CD4-positive, alpha-beta T cell (primary cell): ENCODE data around the gene DEFB126. TPM values are rescaled to one million over a fixed set of nuclear protein-coding genes. Genes with fewer than 3 reads are reported as not detected.

Source experiments
- ATAC-seq: fragments of 200-7000 bp; cut with Tn5 transposase; one replicate; pipeline ENCODE4 v1.10.0; 2022; ENCODE audit warnings: mild to moderate bottlenecking; ENCODE audit not compliant: poor library complexity
- CTCF ChIA-PET: fragments of 350-600 bp; sonication (Branson Sonifier 250); formaldehyde crosslinking; loops from one replicate; lab custom pipeline; 2021; ENCODE audit warnings: antibody characterized with exemption, inconsistent platforms; lab: Charles Lee
- POLR2A ChIA-PET: fragments of 350-600 bp; sonication (Branson Sonifier 250); formaldehyde crosslinking; loops from one replicate; lab custom pipeline; 2021; ENCODE audit warnings: antibody characterized with exemption, inconsistent platforms; lab: Charles Lee
- DNase-seq, 14 experiments: peaks; one replicate each; pipeline ENCODE4 v3.0.0-alpha.2; 2013 to 2020; ENCODE audit warnings: mixed read lengths in 2 of 14
- H3K27ac ChIP-seq, 2 donors: one replicate each; pipeline versions ENCODE4 v1.5.1 to v1.7.0; 2013; ENCODE audit warnings: low read length in 2 of 2, low read depth in 1 of 2, mild to moderate bottlenecking in 1 of 2
- H3K27me3 ChIP-seq, 2 experiments: 1 replicate in 1 of 2; 2 replicates in 1 of 2; pipeline versions ENCODE4 v1.6.1 to v1.7.0; 2013; ENCODE audit warnings: low read length in 2 of 2, control low read depth in 1 of 2, mild to moderate bottlenecking in 1 of 2, moderate library complexity in 1 of 2; ENCODE audit not compliant: insufficient read depth in 2 of 2, control insufficient read depth in 1 of 2
- H3K36me3 ChIP-seq: one replicate; pipeline ENCODE4 v1.6.1; 2013; ENCODE audit warnings: low read length, control low read depth; ENCODE audit not compliant: insufficient read depth
- H3K4me1 ChIP-seq: one replicate; pipeline ENCODE4 v1.6.1; 2013; ENCODE audit warnings: low read length, control low read depth; ENCODE audit not compliant: insufficient read depth
- H3K4me3 ChIP-seq: one replicate; pipeline ENCODE4 v1.5.1; 2013; ENCODE audit warnings: mild to moderate bottlenecking, low read length, moderate library complexity
- H3K9me3 ChIP-seq, 2 experiments: 1 replicate in 1 of 2; 2 replicates in 1 of 2; pipeline versions ENCODE4 v1.6.1 to v1.7.0; 2013; ENCODE audit warnings: low read length in 2 of 2, mild to moderate bottlenecking in 2 of 2, control low read depth in 1 of 2, moderate library complexity in 1 of 2; ENCODE audit not compliant: control insufficient read depth in 1 of 2, insufficient read depth in 1 of 2
- H3K27ac Mint-ChIP-seq: one replicate; pipeline ENCODE4 v1.8.0; 2020; ENCODE audit warnings: mixed read lengths
- H3K27me3 Mint-ChIP-seq: one replicate; pipeline ENCODE4 v1.8.0; 2021; ENCODE audit warnings: mixed read lengths
- H3K36me3 Mint-ChIP-seq: one replicate; pipeline ENCODE4 v1.8.0; 2021; ENCODE audit warnings: low read depth, mixed read lengths
- H3K4me1 Mint-ChIP-seq: one replicate; pipeline ENCODE4 v1.8.0; 2021; ENCODE audit warnings: low read depth, mixed read lengths
- H3K4me3 Mint-ChIP-seq: one replicate; pipeline ENCODE4 v1.8.0; 2020; ENCODE audit warnings: mild to moderate bottlenecking, mixed read lengths
- H3K9me3 Mint-ChIP-seq: one replicate; pipeline ENCODE4 v1.8.0; 2020; ENCODE audit warnings: mixed read lengths
- intact Hi-C, 2 experiments: fragments of 100-400 bp; cut with DNase I in 1 of 2; cut with micrococcal nuclease in 1 of 2; formaldehyde crosslinking; loops; one replicate each; pipeline versions ENCODE4 v1.15.1 to v1.9.0; 2023 to 2025; cut with DNase I, micrococcal nuclease
- total RNA-seq, 174 experiments: library from RNA in 2 of 174; stranded (reverse) in 2 of 174; gene quantifications; one replicate each; pipeline ENCODE4 v1.2.3 and lab custom pipeline; 2021 to 2026
- TF ChIP-seq, protein P1 (sequence below): fragments of 200-600 bp; IDR thresholded peaks from one replicate; pipeline ENCODE4 v1.8.0; 2022; ENCODE audit warnings: antibody characterized with exemption, mild to moderate bottlenecking

The DEFB126 gene
- total RNA-seq, 2 experiments from 2014 or later = not detected

DNA sequence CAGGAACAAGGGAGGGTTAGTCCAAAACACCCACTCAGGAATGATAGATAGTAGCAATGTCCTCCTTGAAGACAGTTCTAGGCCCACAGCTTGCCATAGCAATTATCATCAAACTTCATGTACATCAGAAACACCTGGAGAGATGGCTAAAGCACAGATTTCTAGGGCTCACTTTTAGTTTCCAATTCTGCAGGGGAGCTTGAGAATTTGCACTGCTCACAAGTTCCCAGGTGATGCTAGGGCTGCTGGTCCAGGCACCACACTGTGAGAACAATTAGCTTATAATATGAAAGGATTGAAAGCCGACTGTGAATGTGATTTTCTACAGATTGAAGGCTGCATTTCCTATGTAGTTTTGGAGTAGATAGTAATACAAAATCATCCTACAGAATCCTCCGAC lies 3.5 kb downstream of the DEFB126 start:
- H3K27me3 ChIP-seq = peaks cover 10 to 23% of the 10 kb centered on the region in 2 experiments
- H3K27ac ChIP-seq = no peak overlapping the region
- intact Hi-C loops = no loop called here
- Mint-ChIP-seq H3K4me3 (no peak overlapping the region), H3K9me3 (no peaks in the 10 kb centered on the region), H3K27me3 (peaks cover 58% of the 10 kb centered on the region), H3K4me1 (no peaks in the 10 kb centered on the region), H3K36me3 (no peaks in the 10 kb centered on the region), H3K27ac (no peak overlapping the region)
- TF ChIP-seq, protein P1, sequence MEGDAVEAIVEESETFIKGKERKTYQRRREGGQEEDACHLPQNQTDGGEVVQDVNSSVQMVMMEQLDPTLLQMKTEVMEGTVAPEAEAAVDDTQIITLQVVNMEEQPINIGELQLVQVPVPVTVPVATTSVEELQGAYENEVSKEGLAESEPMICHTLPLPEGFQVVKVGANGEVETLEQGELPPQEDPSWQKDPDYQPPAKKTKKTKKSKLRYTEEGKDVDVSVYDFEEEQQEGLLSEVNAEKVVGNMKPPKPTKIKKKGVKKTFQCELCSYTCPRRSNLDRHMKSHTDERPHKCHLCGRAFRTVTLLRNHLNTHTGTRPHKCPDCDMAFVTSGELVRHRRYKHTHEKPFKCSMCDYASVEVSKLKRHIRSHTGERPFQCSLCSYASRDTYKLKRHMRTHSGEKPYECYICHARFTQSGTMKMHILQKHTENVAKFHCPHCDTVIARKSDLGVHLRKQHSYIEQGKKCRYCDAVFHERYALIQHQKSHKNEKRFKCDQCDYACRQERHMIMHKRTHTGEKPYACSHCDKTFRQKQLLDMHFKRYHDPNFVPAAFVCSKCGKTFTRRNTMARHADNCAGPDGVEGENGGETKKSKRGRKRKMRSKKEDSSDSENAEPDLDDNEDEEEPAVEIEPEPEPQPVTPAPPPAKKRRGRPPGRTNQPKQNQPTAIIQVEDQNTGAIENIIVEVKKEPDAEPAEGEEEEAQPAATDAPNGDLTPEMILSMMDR = no peak
- no peak for DNase-seq
- H3K4me3 ChIP-seq = no peak overlapping the region
- POLR2A ChIA-PET = no interaction called here
- no peak for ATAC-seq
- CTCF ChIA-PET = no interaction called here
- H3K9me3 ChIP-seq = no peaks in the 10 kb centered on the region
- H3K4me1 ChIP-seq = no peaks in the 10 kb centered on the region
- no peaks in the 10 kb centered on the region for H3K36me3 ChIP-seq

DNA sequence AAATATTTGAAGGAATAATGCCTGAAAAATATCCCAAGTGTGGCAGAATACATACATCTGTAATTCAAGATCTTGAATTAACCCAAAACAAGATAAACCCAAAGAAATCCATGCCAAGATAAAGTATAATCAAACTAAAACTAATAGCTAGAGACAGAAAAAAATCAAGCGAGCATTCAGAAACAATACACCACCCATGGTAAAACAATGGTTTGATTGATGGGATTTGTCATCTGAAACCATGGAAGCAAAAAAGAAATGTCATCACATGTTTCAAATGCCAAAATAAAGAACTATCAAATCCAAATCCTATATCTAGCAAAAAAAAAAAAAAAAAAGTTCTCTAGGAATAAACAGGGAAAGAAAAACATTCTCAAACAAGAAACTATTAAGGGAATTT lies 9.7 kb downstream of the DEFB126 start:
- Mint-ChIP-seq H3K4me3 (no peak overlapping the region), H3K4me1 (no peaks in the 10 kb centered on the region), H3K27me3 (peaks cover 58% of the 10 kb centered on the region), H3K9me3 (no peaks in the 10 kb centered on the region), H3K36me3 (no peaks in the 10 kb centered on the region), H3K27ac (no peak overlapping the region)
- TF ChIP-seq, protein P1 = no peak
- CTCF ChIA-PET = no interaction called here
- Histone ChIP-seq H3K4me1 (no peaks in the 10 kb centered on the region), H3K36me3 (no peaks in the 10 kb centered on the region), H3K4me3 (no peak overlapping the region), H3K27ac (no peak overlapping the region), H3K9me3 (no peaks in the 10 kb centered on the region), H3K27me3 (peaks cover under 1 to 4% of the 10 kb centered on the region in 2 experiments)
- POLR2A ChIA-PET = no interaction called here
- ATAC-seq (no peak), DNase-seq (no peak)
- intact Hi-C loops = no loop called here

DNA sequence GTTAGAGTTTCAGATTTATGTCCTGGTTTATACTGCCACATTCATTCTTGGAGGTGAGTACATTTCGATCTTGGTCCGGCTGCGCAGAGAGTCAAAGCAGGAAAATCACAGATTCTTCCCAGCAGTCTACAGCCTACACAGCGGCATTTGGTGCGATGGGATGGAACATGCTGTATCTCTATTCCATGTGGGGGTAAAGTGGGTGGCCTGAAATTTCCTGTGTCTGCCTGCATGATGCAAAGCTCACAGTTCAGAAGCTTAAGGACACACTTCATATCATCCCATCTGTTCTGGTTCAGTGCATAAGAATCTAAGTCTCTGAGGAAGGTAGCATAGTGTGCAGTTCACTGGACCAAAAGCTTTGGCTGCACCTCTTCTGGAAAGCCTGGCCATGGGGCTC lies 14.8 kb downstream of the DEFB126 start, which contains the start of gene DEFB127:
DEFB127 (plus strand) TSS at position 301 of the 400 bp plus-strand sequence; CDS start at position 392, 91 bp downstream.
- Histone ChIP-seq H3K4me3 (no peak within 1 kb of the TSS), H3K27ac (no peak within 1 kb of the TSS), H3K36me3 (no peaks in the 10 kb centered on the region), H3K27me3 (peaks cover 5 to 24% of the 10 kb centered on the region in 2 experiments), H3K4me1 (no peaks in the 10 kb centered on the region), H3K9me3 (no peaks in the 10 kb centered on the region)
- Mint-ChIP-seq H3K4me1 (no peaks in the 10 kb centered on the region), H3K27me3 (peaks cover 62% of the 10 kb centered on the region), H3K9me3 (no peaks in the 10 kb centered on the region), H3K27ac (no peak within 1 kb of the TSS), H3K4me3 (no peak within 1 kb of the TSS), H3K36me3 (no peaks in the 10 kb centered on the region)
- intact Hi-C loops = no loop called here
- POLR2A ChIA-PET = no interaction called here
- CTCF ChIA-PET = no interaction called here
- ATAC-seq (no peak), DNase-seq (no peak)
- TF ChIP-seq, protein P1 = no peak
